GM18526 (cell line): ENCODE results near the gene HEBP2.

Experiments
- POLR2A ChIP-seq: IDR thresholded peaks from 3 replicates; pipeline ENCODE4 v1.6.1; 2011; ENCODE audit not compliant: insufficient read length; ENCODE audit errors: extremely low read depth

Gene HEBP2

GRCh38 chr6:138403801-138404665 is at the start of gene HEBP2:
HEBP2 (plus strand) TSS chr6:138404223; CDS start chr6:138404496, 273 bp downstream.
- no peak for TF ChIP-seq POLR2A

- TF ChIP-seq POLR2A = no peak
Measured at GRCh38 chr6:138357928-138358327, 46.1 kb upstream of the HEBP2 start.

GRCh38 chr6:138370631-138371451 is 33.2 kb upstream of the HEBP2 start:
- no peak for TF ChIP-seq POLR2A

GRCh38 chr6:138371452-138371711 is 32.6 kb upstream of the HEBP2 start:
- TF ChIP-seq POLR2A = no peak

- no peak for TF ChIP-seq POLR2A
Measured at GRCh38 chr6:138371720-138372119, 32.3 kb upstream of the HEBP2 start.

GRCh38 chr6:138372711-138373463 is 31.1 kb upstream of the HEBP2 start:
- no peak for TF ChIP-seq POLR2A

- TF ChIP-seq POLR2A = no peak
Measured at GRCh38 chr6:138374230-138374629, 29.8 kb upstream of the HEBP2 start.

- TF ChIP-seq POLR2A = no peak
Measured at GRCh38 chr6:138374815-138375214, 29.2 kb upstream of the HEBP2 start.

- TF ChIP-seq POLR2A = no peak
Measured at GRCh38 chr6:138377042-138377441, 27.0 kb upstream of the HEBP2 start.

GRCh38 chr6:138377844-138378243 is 26.2 kb upstream of the HEBP2 start, which contains the start of gene SMIM28:
SMIM28 (plus strand) TSS chr6:138377905; CDS start chr6:138378073, 168 bp downstream.
- TF ChIP-seq POLR2A = no peak

GRCh38 chr6:138378463-138378862 is 25.6 kb upstream of the HEBP2 start:
- TF ChIP-seq POLR2A = no peak

- TF ChIP-seq POLR2A = no peak
Measured at GRCh38 chr6:138382498-138383265, 21.3 kb upstream of the HEBP2 start.

- TF ChIP-seq POLR2A = no peak
Measured at GRCh38 chr6:138383776-138384175, 20.2 kb upstream of the HEBP2 start.

GRCh38 chr6:138386897-138387296 is 17.1 kb upstream of the HEBP2 start:
- no peak for TF ChIP-seq POLR2A
